GM13976 (cell line): ENCODE data around the gene AGAP1.

Experiments used
- DNase-seq: peaks from one replicate; pipeline ENCODE4 v3.0.0; 2012; ENCODE audit warnings: low spot score
- CTCF ChIP-seq: IDR thresholded peaks from 2 replicates; pipeline ENCODE4 v1.5.1; 2012; ENCODE audit warnings: borderline replicate concordance, mild to moderate bottlenecking; ENCODE audit not compliant: insufficient read depth; ENCODE audit errors: extremely low read depth, missing control alignments, control extremely low read depth
- in situ Hi-C: fragments of 300-500 bp; cut with MboI; formaldehyde crosslinking; loops from one replicate; pipeline ENCODE4 v1.12.0; 2022; ENCODE audit warnings: low sequenced_read_pairs, mixed read lengths, inconsistent platforms; ENCODE audit not compliant: unreplicated experiment

AGAP1 gene

GRCh38 chr2:235725841-235726240 is 232.0 kb downstream of the AGAP1 start:
- DNase-seq, result no peak
- in situ Hi-C loops, result loop anchor here (25.0 kb wide), 1 partner anchor 589 kb away; no protein-coding TSS in a partner anchor
- TF ChIP-seq CTCF, result no peak

GRCh38 chr2:235726554-235726953 is 232.7 kb downstream of the AGAP1 start:
- DNase-seq, result no peak
- in situ Hi-C loops, result loop anchor here (25.0 kb wide), 1 partner anchor 589 kb away; no protein-coding TSS in a partner anchor
- no peak for TF ChIP-seq CTCF

- DNase-seq, result no peak
- in situ Hi-C loops, result loop anchor here (25.0 kb wide), 1 partner anchor 590 kb away; no protein-coding TSS in a partner anchor
Observed at GRCh38 chr2:235727174-235727573, 233.3 kb downstream of the AGAP1 start.

GRCh38 chr2:235727891-235728799 is 234.3 kb downstream of the AGAP1 start:
- TF ChIP-seq CTCF, result no peak
- in situ Hi-C loops, result loop anchor here (25.0 kb wide), 1 partner anchor 591 kb away; no protein-coding TSS in a partner anchor
- DNase-seq, result no peak

More at GRCh38 chr2:235727174-235727573, 233.3 kb downstream of the AGAP1 start:
- TF ChIP-seq CTCF, result no peak

- in situ Hi-C loops, result loop anchor here (25.0 kb wide), 1 partner anchor 592 kb away; no protein-coding TSS in a partner anchor
- no peak for DNase-seq
- TF ChIP-seq CTCF, result no peak
Observed at GRCh38 chr2:235728800-235729556, 235.1 kb downstream of the AGAP1 start.

GRCh38 chr2:235729557-235729947 is 235.7 kb downstream of the AGAP1 start:
- no peak for TF ChIP-seq CTCF
- in situ Hi-C loops, result loop anchor here (25.0 kb wide), 1 partner anchor 592 kb away; no protein-coding TSS in a partner anchor
- no peak for DNase-seq
